Fibroblast of villous mesenchyme (primary cell): ENCODE results near the gene COMMD8. TPM values are rescaled to one million over a fixed set of nuclear protein-coding genes. Genes with fewer than 3 reads are reported as not detected.
"Not testable (repeated sequence)": the region's sequence is repeated elsewhere in the genome, so short reads cannot be mapped to it uniquely, and the experiment has no call there.

Source experiments
- DNase-seq: peaks from one replicate; pipeline ENCODE4 v3.0.0-alpha.2; 2010; ENCODE audit warnings: low read depth
- H3K4me3 ChIP-seq: 2 replicates; pipeline ENCODE4 v1.5.1; 2011; ENCODE audit warnings: low read depth, mild to moderate bottlenecking, low read length
- total RNA-seq: library from RNA; depleted of rRNA; stranded (reverse); fragments of >200 nt; gene quantifications from 2 replicates; pipeline ENCODE4 v1.2.3, GENCODE V29; 2012
- TF ChIP-seq, protein P1 (sequence below): IDR thresholded peaks from 2 replicates; pipeline ENCODE4 v1.5.1; 2012; ENCODE audit warnings: low read depth, mild to moderate bottlenecking, low read length; ENCODE audit not compliant: insufficient read depth

The COMMD8 gene
- total RNA-seq, 1 donor, result 39.3 TPM

- no peak for DNase-seq
- TF ChIP-seq, protein P1, sequence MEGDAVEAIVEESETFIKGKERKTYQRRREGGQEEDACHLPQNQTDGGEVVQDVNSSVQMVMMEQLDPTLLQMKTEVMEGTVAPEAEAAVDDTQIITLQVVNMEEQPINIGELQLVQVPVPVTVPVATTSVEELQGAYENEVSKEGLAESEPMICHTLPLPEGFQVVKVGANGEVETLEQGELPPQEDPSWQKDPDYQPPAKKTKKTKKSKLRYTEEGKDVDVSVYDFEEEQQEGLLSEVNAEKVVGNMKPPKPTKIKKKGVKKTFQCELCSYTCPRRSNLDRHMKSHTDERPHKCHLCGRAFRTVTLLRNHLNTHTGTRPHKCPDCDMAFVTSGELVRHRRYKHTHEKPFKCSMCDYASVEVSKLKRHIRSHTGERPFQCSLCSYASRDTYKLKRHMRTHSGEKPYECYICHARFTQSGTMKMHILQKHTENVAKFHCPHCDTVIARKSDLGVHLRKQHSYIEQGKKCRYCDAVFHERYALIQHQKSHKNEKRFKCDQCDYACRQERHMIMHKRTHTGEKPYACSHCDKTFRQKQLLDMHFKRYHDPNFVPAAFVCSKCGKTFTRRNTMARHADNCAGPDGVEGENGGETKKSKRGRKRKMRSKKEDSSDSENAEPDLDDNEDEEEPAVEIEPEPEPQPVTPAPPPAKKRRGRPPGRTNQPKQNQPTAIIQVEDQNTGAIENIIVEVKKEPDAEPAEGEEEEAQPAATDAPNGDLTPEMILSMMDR, result no peak
- no peak overlapping the region for H3K4me3 ChIP-seq
These were observed 35.4 kb upstream of the COMMD8 start for GRCh38 chr4:47498899-47499298.

DNA sequence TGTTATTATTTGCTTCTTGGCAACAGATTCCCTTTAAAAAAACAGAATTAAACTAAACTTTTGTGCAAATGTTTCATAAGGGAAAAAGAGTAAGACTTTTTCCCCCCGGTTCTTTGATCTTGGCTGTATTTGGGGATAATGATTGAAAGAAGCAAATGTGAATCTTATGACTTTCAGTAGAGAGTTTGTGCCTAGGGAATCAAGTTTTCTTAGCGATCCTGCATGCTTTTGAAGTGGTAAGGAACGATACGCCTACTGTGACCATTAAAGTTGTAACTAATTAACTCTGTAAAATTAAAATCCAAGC, 30.6 kb upstream of the COMMD8 start:
- no peak for DNase-seq
- H3K4me3 ChIP-seq, result no peak overlapping the region
- TF ChIP-seq, protein P1, result no peak

GRCh38 chr4:47493238-47494123, 30.0 kb upstream of the COMMD8 start:
- DNase-seq, result no peak
- TF ChIP-seq, protein P1, result no peak
- H3K4me3 ChIP-seq, result no peak overlapping the region

- peak; percentile 20 for DNase-seq
- H3K4me3 ChIP-seq, result no peak overlapping the region
- TF ChIP-seq, protein P1, result peak; percentile 51
These were observed 27.0 kb upstream of the COMMD8 start for GRCh38 chr4:47490550-47490949.

DNA sequence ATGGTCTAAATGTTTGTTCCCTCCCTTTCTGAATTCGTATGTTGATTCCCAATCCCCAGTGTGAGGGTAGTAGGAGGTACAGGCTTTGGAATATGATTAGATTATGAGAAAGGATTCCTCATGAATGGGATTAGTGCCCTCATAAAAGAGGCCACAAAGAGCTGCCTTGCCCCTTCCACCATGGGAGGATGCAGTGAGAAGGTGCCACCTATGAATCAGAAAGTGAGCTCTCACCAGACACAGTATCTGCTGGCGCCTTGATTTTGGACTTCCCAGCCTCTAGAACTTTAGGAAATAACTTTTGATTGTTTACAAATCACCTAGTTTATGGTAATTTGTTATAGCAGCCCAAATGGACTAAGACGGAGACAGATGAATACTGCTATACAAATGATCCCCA, 25.2 kb upstream of the COMMD8 start:
- H3K4me3 ChIP-seq, result no peak overlapping the region
- no peak for DNase-seq
- TF ChIP-seq, protein P1, result no peak

DNA sequence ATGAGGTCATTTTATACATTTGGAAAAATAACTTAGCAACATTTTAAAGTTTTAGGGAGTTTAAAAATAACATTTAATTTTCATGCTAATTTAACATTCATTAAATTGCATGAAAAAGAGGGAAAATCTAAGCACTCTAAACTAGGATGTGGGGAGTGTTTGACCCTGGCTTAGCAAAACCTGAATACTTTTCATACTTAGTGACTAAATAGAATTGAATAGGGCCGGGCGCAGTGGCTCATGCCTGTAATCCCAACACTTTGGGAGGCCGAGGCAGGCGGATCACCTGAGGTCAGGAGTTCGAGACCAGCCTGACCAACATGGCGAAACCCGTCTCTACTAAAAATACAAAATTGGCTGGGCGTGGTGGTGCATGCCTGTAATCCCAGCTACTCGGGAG, 23.2 kb upstream of the COMMD8 start:
- peak overlapping the region; percentile 82 for H3K4me3 ChIP-seq

DNA sequence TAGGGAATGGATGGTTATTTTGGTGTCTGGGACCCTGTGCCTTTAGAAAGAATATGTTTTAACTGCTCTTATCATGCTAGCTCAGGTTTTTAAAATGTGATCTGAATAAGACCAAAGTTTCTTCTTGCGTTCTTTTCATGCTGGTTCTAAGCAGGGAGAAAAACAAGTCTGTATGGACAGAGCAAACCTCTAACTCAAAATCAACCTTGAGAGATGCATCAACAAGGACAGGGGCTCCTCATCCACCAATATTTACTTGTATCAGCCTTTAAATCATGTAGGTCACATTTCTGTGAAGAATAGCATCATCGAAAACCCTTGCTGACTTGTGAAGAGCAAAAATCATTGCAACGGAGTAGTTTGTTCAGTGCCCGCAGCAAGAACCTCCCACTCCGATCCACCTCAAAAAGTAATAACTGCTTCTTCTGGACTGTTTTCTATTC, 22.8 kb upstream of the COMMD8 start:
- TF ChIP-seq, protein P1, result no peak
- peak; percentile 42 for DNase-seq
- peak overlapping the region; percentile 82 for H3K4me3 ChIP-seq

More for the DNA sequence above, 23.2 kb upstream of the COMMD8 start:
- DNase-seq, result not testable (repeated sequence)
